K562 (cell line): ENCODE results near the gene MDH2. TPM values are rescaled to one million over a fixed set of nuclear protein-coding genes. Genes with fewer than 3 reads are reported as not detected.

Experiments used
- BCL6 ChIP-seq: fragments of 250-450 bp; sonication (Bioruptor Pico); IDR thresholded peaks from 2 replicates; pipeline ENCODE4 v1.4.0; 2020
- BRD4 ChIP-seq: fragments of 200-600 bp; sonication (generic); IDR thresholded peaks from 2 replicates; pipeline ENCODE4 v1.6.1; 2017; ENCODE audit warnings: inconsistent platforms
- MTA1 ChIP-seq: fragments of 450-650 bp; IDR thresholded peaks from 2 replicates; pipeline ENCODE4 v1.6.1; 2017; ENCODE audit warnings: borderline replicate concordance
- MYNN ChIP-seq, 2 experiments: sonication (generic); formaldehyde crosslinking in 1 of 2; IDR thresholded peaks; 2 replicates each; pipeline versions ENCODE4 v1.5.0 to v1.6.1; 2016 to 2020; ENCODE audit warnings: antibody characterized with exemption in 1 of 2, missing genetic modification reagents in 1 of 2
- PML ChIP-seq: IDR thresholded peaks from 2 replicates; pipeline ENCODE4 v1.6.1; 2012; ENCODE audit warnings: low read length, inconsistent platforms
- PREB ChIP-seq: sonication (generic); formaldehyde crosslinking; IDR thresholded peaks from 2 replicates; pipeline ENCODE4 v1.8.1; 2023; ENCODE audit warnings: mild to moderate bottlenecking, missing genetic modification reagents
- RAD51 ChIP-seq: fragments of 450-650 bp; IDR thresholded peaks from 2 replicates; pipeline ENCODE4 v1.7.1; 2016; ENCODE audit warnings: low read depth, mild to moderate bottlenecking, borderline replicate concordance
- TRIM25 ChIP-seq: fragments of 450-650 bp; IDR thresholded peaks from 2 replicates; pipeline ENCODE4 v1.7.0; 2016; ENCODE audit warnings: borderline replicate concordance
- TRIM28 ChIP-seq: fragments of 450-650 bp; IDR thresholded peaks from 2 replicates; pipeline ENCODE4 v1.6.1; 2017
- ZNF639 ChIP-seq, 2 experiments: fragments of 200-800 bp in 1 of 2; sonication (Bioruptor generic) in 1 of 2; sonication (generic) in 1 of 2; formaldehyde crosslinking in 1 of 2; IDR thresholded peaks in 1 of 2; conservative IDR thresholded peaks in 1 of 2; 2 replicates each; pipeline versions ENCODE4 v1.5.0 to v1.6.1; 2016 to 2020; ENCODE audit warnings: missing compliant biosample characterization in 1 of 2, missing genetic modification characterization in 1 of 2, missing genetic modification reagents in 1 of 2
- ZNF696 ChIP-seq: fragments of 250-450 bp; sonication (Bioruptor Pico); conservative IDR thresholded peaks from 2 replicates; pipeline ENCODE4 v1.4.0; 2020; ENCODE audit warnings: mild to moderate bottlenecking, moderate library complexity
- ZNF699 ChIP-seq: fragments of 250-450 bp; sonication (Bioruptor Pico); IDR thresholded peaks from 2 replicates; pipeline ENCODE4 v1.8.0; 2021; ENCODE audit warnings: mild to moderate bottlenecking, moderate library complexity; ENCODE audit not compliant: insufficient replicate concordance
- ZZZ3 ChIP-seq: fragments of 450-650 bp; IDR thresholded peaks from 2 replicates; pipeline ENCODE4 v1.6.1; 2016; ENCODE audit warnings: antibody characterized with exemption, mild to moderate bottlenecking, moderate library complexity
- polyA plus RNA-seq, 8 experiments: library from polyadenylated mRNA; depleted of rRNA in 4 of 8; stranded (reverse) in 5 of 8; unstranded in 3 of 8; fragments of >200 nt; fragmentation: Nextera tagmentation in 2 of 8; fragmentation: Illumina TruSeq in 1 of 8; extraction: Ambion mirVana in 2 of 8; extraction: Trizol in 1 of 8; gene quantifications; 2 replicates each; pipeline versions ENCODE4 v1.2.1 to v1.2.3, GENCODE V29; 2011 to 2014; ENCODE audit warnings: inconsistent platforms in 1 of 8, missing spikeins in 1 of 8
- total RNA-seq, 7 experiments: library from RNA; depleted of rRNA in 6 of 7; stranded (reverse); fragments of >200 nt in 6 of 7; fragmentation: Illumina TruSeq in 2 of 7; extraction: Trizol in 2 of 7; gene quantifications; 2 replicates each; pipeline versions ENCODE4 v1.2.1 to v1.2.3, GENCODE V29; 2011 to 2021; ENCODE audit warnings: low replicate concordance in 1 of 7
- TF ChIP-seq, protein P1 (sequence below): fragments of 150-350 bp; IDR thresholded peaks from 2 replicates; pipeline ENCODE4 v1.6.1; 2014; ENCODE audit warnings: low read depth, mild to moderate bottlenecking, low read length, borderline replicate concordance
- TF ChIP-seq, protein P2 (sequence below), 3 experiments: IDR thresholded peaks in 2 of 3; conservative IDR thresholded peaks in 1 of 3; 2 replicates each; pipeline ENCODE4 v1.5.1; 2011 to 2012; ENCODE audit warnings: low read length in 3 of 3, mild to moderate bottlenecking in 3 of 3, control low read depth in 2 of 3, improper control_type of control experiment in 1 of 3, inconsistent platforms in 1 of 3, low read depth in 1 of 3, mixed read lengths in 1 of 3, moderate library complexity in 1 of 3; ENCODE audit not compliant: insufficient read depth in 2 of 3
- TF ChIP-seq, protein P3 (sequence below): fragments of 250-450 bp; sonication (Bioruptor Pico); IDR thresholded peaks from 2 replicates; pipeline ENCODE4 v1.4.0; 2020

MDH2 gene
- total and polyA plus RNA-seq, 9 of the 15 experiments (the other 6 are each of a cell fraction or from before 2014, with no cell fraction given), result 106 to 701 (median 242) TPM

GRCh38 chr7:76016191-76016947 is 31.5 kb upstream of the MDH2 start (continued):
- TF ChIP-seq, protein P1, sequence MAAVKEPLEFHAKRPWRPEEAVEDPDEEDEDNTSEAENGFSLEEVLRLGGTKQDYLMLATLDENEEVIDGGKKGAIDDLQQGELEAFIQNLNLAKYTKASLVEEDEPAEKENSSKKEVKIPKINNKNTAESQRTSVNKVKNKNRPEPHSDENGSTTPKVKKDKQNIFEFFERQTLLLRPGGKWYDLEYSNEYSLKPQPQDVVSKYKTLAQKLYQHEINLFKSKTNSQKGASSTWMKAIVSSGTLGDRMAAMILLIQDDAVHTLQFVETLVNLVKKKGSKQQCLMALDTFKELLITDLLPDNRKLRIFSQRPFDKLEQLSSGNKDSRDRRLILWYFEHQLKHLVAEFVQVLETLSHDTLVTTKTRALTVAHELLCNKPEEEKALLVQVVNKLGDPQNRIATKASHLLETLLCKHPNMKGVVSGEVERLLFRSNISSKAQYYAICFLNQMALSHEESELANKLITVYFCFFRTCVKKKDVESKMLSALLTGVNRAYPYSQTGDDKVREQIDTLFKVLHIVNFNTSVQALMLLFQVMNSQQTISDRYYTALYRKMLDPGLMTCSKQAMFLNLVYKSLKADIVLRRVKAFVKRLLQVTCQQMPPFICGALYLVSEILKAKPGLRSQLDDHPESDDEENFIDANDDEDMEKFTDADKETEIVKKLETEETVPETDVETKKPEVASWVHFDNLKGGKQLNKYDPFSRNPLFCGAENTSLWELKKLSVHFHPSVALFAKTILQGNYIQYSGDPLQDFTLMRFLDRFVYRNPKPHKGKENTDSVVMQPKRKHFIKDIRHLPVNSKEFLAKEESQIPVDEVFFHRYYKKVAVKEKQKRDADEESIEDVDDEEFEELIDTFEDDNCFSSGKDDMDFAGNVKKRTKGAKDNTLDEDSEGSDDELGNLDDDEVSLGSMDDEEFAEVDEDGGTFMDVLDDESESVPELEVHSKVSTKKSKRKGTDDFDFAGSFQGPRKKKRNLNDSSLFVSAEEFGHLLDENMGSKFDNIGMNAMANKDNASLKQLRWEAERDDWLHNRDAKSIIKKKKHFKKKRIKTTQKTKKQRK, result no peak
- TF ChIP-seq TRIM25, result no peak
- no peak for TF ChIP-seq PREB (CRISPR knock-in tag)
- no peak for TF ChIP-seq ZZZ3
- TF ChIP-seq ZNF639 (CRISPR knock-in tag; conservative IDR thresholded peaks at IDR 0.05 in 1 of 2, IDR thresholded peaks at IDR 0.05 in 1 of 2), result no peak
- no peak for TF ChIP-seq TRIM28
- TF ChIP-seq, protein P2, sequence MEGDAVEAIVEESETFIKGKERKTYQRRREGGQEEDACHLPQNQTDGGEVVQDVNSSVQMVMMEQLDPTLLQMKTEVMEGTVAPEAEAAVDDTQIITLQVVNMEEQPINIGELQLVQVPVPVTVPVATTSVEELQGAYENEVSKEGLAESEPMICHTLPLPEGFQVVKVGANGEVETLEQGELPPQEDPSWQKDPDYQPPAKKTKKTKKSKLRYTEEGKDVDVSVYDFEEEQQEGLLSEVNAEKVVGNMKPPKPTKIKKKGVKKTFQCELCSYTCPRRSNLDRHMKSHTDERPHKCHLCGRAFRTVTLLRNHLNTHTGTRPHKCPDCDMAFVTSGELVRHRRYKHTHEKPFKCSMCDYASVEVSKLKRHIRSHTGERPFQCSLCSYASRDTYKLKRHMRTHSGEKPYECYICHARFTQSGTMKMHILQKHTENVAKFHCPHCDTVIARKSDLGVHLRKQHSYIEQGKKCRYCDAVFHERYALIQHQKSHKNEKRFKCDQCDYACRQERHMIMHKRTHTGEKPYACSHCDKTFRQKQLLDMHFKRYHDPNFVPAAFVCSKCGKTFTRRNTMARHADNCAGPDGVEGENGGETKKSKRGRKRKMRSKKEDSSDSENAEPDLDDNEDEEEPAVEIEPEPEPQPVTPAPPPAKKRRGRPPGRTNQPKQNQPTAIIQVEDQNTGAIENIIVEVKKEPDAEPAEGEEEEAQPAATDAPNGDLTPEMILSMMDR (IDR thresholded peaks at IDR 0.05 in 2 of 3, conservative IDR thresholded peaks at IDR 0.05 in 1 of 3; ENCODE audit: insufficient read depth in 2 of 3, low read depth in 1 of 3, low read length in 3 of 3), result no peak
- TF ChIP-seq MTA1, result no peak
- no peak for TF ChIP-seq ZNF696 (CRISPR knock-in tag)
- no peak for TF ChIP-seq RAD51
- no peak for TF ChIP-seq BRD4
- peak; percentile 82 for TF ChIP-seq ZNF699 (CRISPR knock-in tag)
- TF ChIP-seq, protein P3, sequence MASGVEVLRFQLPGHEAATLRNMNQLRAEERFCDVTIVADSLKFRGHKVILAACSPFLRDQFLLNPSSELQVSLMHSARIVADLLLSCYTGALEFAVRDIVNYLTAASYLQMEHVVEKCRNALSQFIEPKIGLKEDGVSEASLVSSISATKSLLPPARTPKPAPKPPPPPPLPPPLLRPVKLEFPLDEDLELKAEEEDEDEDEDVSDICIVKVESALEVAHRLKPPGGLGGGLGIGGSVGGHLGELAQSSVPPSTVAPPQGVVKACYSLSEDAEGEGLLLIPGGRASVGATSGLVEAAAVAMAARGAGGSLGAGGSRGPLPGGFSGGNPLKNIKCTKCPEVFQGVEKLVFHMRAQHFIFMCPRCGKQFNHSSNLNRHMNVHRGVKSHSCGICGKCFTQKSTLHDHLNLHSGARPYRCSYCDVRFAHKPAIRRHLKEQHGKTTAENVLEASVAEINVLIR (CRISPR knock-in tag), result no peak
- TF ChIP-seq PML, result no peak
- TF ChIP-seq MYNN (IDR thresholded peaks at IDR 0.05), result no peak
- no peak for TF ChIP-seq MYNN (CRISPR knock-in tag; IDR thresholded peaks at IDR 0.05)
- no peak for TF ChIP-seq BCL6 (CRISPR knock-in tag)
